Measurements from ENCODE around the gene GRIK4. TPM values are rescaled to one million over a fixed set of nuclear protein-coding genes. Genes with fewer than 3 reads are reported as not detected.

Gene GRIK4
- polyA plus RNA-seq, 1 of the 3 experiments (the other 2 are of a cell fraction) = 0.03 TPM

DNA sequence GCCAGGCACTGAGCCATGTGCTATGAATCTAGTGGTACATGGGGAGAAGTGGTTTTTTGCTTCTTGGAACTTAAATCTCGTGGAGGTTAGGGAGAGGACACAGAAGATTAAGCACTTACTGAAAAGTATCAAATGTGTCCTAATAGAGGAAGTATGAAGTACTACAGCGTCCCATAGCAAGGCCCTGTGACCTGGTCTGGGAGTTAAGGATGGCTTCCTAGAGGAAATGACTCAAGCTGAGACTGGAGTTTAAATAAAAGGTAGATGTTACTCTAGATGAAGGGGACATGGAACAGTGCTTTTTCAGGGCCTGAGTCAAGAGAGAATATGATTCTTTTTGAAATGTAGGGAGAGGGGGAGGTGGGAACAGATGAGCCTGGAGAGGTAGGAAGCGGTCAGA, 202.9 kb downstream of the GRIK4 start:
- TF ChIP-seq EZH2phosphoT487 (IDR thresholded peaks at IDR 0.05; ENCODE audit: borderline replicate concordance, low read depth) = no peak
- TF ChIP-seq, protein P1, sequence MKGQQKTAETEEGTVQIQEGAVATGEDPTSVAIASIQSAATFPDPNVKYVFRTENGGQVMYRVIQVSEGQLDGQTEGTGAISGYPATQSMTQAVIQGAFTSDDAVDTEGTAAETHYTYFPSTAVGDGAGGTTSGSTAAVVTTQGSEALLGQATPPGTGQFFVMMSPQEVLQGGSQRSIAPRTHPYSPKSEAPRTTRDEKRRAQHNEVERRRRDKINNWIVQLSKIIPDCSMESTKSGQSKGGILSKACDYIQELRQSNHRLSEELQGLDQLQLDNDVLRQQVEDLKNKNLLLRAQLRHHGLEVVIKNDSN (IDR thresholded peaks at IDR 0.05; ENCODE audit: borderline replicate concordance, low read depth) = no peak
- TF ChIP-seq JUND (IDR thresholded peaks at IDR 0.05) = no peak
- no peak for TF ChIP-seq SIN3A (IDR thresholded peaks at IDR 0.05; ENCODE audit: borderline replicate concordance, low read depth, low read length)
- TF ChIP-seq YY1 (IDR thresholded peaks at IDR 0.05; ENCODE audit: low read depth) = no peak
- TF ChIP-seq TAF1 (IDR thresholded peaks at IDR 0.05; ENCODE audit: borderline replicate concordance, low read depth, low read length) = no peak
- no peaks in the 10 kb centered on the region for H4K20me1 ChIP-seq (ENCODE audit: insufficient read depth)
- H3K4me1 ChIP-seq (ENCODE audit: control insufficient read depth in 1 of 2, insufficient read depth in 2 of 2, low read depth in 1 of 2, low read length in 1 of 2) = peaks cover 0 to 14% of the 10 kb centered on the region in 2 experiments; a peak in 1 of 4 replicates
- H3K4me3 ChIP-seq (ENCODE audit: low read depth in 2 of 2, low read length in 1 of 2) = no peak overlapping the region
- ChIA-PET POLR2A (no interaction called here), CTCF (interaction anchor here (0.6 to 7.0 kb wide), 15 partner anchors 9 to 203 kb away, joined by 3 to 38 read pairs (median 5); partner anchors contain the start of gene GRIK4)
- H3K9me2 ChIP-seq = no peaks in the 10 kb centered on the region
- H3K27ac ChIP-seq (ENCODE audit: low read depth in 2 of 2, low read length in 1 of 2) = no peak overlapping the region
- no peaks in the 10 kb centered on the region for H3F3A ChIP-seq (replicated peaks; ENCODE audit: insufficient read depth)
- no peaks in the 10 kb centered on the region for H3K36me3 ChIP-seq (replicated peaks in 1 of 2; ENCODE audit: control insufficient read depth in 1 of 2, insufficient read depth in 2 of 2, low read length in 1 of 2)
- H3K4me2 ChIP-seq = no peak overlapping the region
- 56% methylated on average over 3 of the region's 3 CpGs for WGBS (ENCODE audit: low lambda C conversion rate)
- no peaks in the 10 kb centered on the region for H3K9me3 ChIP-seq
- no peak overlapping the region for H3K9ac ChIP-seq
- H3K79me2 ChIP-seq (ENCODE audit: insufficient read depth) = no peaks in the 10 kb centered on the region
- no peak for DNase-seq
- no peaks in the 10 kb centered on the region; the same call in 1 of the 2 replicates for H3K27me3 ChIP-seq (ENCODE audit: insufficient read depth)
- peak overlapping the region; percentile 22; the same call in 1 of the 2 replicates for H2AFZ ChIP-seq (ENCODE audit: low read depth)

DNA sequence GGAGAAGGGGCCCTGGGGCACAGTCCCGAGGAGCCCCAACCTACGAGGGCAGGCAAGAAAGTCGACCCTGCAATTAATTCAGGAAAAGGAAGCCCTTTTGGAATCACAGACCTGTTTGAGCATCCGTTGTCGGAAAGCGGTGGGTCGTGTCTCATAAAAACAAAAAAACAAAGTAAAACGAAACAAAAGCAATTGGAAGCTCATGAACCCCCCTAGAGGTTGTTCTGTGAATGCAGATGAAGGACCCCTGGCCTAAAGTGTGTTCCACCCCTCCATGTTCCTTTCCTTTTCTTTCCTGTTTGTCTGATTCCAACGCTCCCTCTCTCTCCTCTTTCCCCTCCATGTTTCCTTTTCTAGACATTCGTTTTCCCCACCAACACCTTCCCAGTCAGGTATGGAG, 203.7 kb downstream of the GRIK4 start:
- H3K4me2 ChIP-seq = no peak overlapping the region

More for the DNA sequence above, 203.7 kb downstream of the GRIK4 start:
- Histone ChIP-seq H3K9me3 (no peaks in the 10 kb centered on the region), H3K9ac (no peak overlapping the region), H3K36me3 (replicated peaks in 1 of 2; ENCODE audit: control insufficient read depth in 1 of 2, insufficient read depth in 2 of 2, low read length in 1 of 2) (no peaks in the 10 kb centered on the region), H3F3A (replicated peaks; ENCODE audit: insufficient read depth) (no peaks in the 10 kb centered on the region), H3K4me1 (ENCODE audit: control insufficient read depth in 1 of 2, insufficient read depth in 2 of 2, low read depth in 1 of 2, low read length in 1 of 2) (peaks cover 0 to 12% of the 10 kb centered on the region in 2 experiments; a peak in 1 of 4 replicates), H3K9me2 (no peaks in the 10 kb centered on the region), H3K27ac (ENCODE audit: low read depth in 2 of 2, low read length in 1 of 2) (no peak overlapping the region), H3K4me3 (ENCODE audit: low read depth in 2 of 2, low read length in 1 of 2) (no peak overlapping the region), H3K27me3 (ENCODE audit: insufficient read depth) (no peaks in the 10 kb centered on the region; the same call in 1 of the 2 replicates), H4K20me1 (ENCODE audit: insufficient read depth) (no peaks in the 10 kb centered on the region), H3K79me2 (ENCODE audit: insufficient read depth) (no peaks in the 10 kb centered on the region), H2AFZ (ENCODE audit: low read depth) (0 out of 2 replicates have a peak overlapping the region, but pooled peaks have one; percentile 30)
- DNase-seq = peak; percentile 66
- TF ChIP-seq, protein P1 (IDR thresholded peaks at IDR 0.05; ENCODE audit: borderline replicate concordance, low read depth) = no peak
- TF ChIP-seq YY1 (IDR thresholded peaks at IDR 0.05; ENCODE audit: low read depth) (no peak), USF2 (IDR thresholded peaks at IDR 0.05; ENCODE audit: borderline replicate concordance, low read depth, low read length) (no peak), SMC3 (IDR thresholded peaks at IDR 0.05; ENCODE audit: low read depth, low read length) (no peak), FOSL2 (IDR thresholded peaks at IDR 0.05; ENCODE audit: borderline replicate concordance, low read depth) (no peak), ZBTB33 (IDR thresholded peaks at IDR 0.05; ENCODE audit: borderline replicate concordance, low read depth) (no peak), NFIC (IDR thresholded peaks at IDR 0.05; ENCODE audit: borderline replicate concordance) (no peak), RAD21 (IDR thresholded peaks at IDR 0.05; ENCODE audit: low read length) (peak; percentile 31), MXI1 (IDR thresholded peaks at IDR 0.05; ENCODE audit: low read depth, low read length) (no peak), GATA2 (CRISPR knock-in tag; IDR thresholded peaks at IDR 0.05) (no peak), RFX5 (IDR thresholded peaks at IDR 0.05; ENCODE audit: low read length) (no peak), FOXJ3 (CRISPR knock-in tag; IDR thresholded peaks at IDR 0.05) (no peak)
- TF ChIP-seq, protein P2, sequence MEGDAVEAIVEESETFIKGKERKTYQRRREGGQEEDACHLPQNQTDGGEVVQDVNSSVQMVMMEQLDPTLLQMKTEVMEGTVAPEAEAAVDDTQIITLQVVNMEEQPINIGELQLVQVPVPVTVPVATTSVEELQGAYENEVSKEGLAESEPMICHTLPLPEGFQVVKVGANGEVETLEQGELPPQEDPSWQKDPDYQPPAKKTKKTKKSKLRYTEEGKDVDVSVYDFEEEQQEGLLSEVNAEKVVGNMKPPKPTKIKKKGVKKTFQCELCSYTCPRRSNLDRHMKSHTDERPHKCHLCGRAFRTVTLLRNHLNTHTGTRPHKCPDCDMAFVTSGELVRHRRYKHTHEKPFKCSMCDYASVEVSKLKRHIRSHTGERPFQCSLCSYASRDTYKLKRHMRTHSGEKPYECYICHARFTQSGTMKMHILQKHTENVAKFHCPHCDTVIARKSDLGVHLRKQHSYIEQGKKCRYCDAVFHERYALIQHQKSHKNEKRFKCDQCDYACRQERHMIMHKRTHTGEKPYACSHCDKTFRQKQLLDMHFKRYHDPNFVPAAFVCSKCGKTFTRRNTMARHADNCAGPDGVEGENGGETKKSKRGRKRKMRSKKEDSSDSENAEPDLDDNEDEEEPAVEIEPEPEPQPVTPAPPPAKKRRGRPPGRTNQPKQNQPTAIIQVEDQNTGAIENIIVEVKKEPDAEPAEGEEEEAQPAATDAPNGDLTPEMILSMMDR (IDR thresholded peaks at IDR 0.05) = peak; percentile 52
- TF ChIP-seq, protein P3, sequence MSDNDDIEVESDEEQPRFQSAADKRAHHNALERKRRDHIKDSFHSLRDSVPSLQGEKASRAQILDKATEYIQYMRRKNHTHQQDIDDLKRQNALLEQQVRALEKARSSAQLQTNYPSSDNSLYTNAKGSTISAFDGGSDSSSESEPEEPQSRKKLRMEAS (IDR thresholded peaks at IDR 0.05; ENCODE audit: low read depth) = no peak
- POLR2A ChIA-PET = no interaction called here
- CTCF ChIA-PET = interaction anchor here (0.9 to 7.0 kb wide), 18 partner anchors 8 to 374 kb away, joined by 3 to 38 read pairs (median 5); partner anchors contain the start of gene GRIK4
- 57% methylated on average over 10 of the region's 10 CpGs for WGBS (ENCODE audit: low lambda C conversion rate)

Measured in SK-N-SH (cell line).